Neural crest cell (in vitro differentiated cells): ENCODE results near the gene NOS1AP. TPM values are rescaled to one million over a fixed set of nuclear protein-coding genes. Genes with fewer than 3 reads are reported as not detected.

Experiments used
- DNase-seq: peaks from one replicate; pipeline ENCODE4 v3.0.0; 2021; ENCODE audit warnings: low read depth, mixed read lengths, low spot score
- H3K27ac Mint-ChIP-seq: one replicate; pipeline ENCODE4 v1.8.0; 2021; ENCODE audit warnings: mild to moderate bottlenecking, mixed read lengths; ENCODE audit not compliant: unreplicated experiment
- H3K27me3 Mint-ChIP-seq: 2 replicates; pipeline ENCODE4 v1.8.0; 2021; ENCODE audit warnings: low read depth, mild to moderate bottlenecking, mixed read lengths
- H3K36me3 Mint-ChIP-seq: 2 replicates; pipeline ENCODE4 v1.8.0; 2021; ENCODE audit warnings: low read depth, mild to moderate bottlenecking, mixed read lengths
- H3K4me1 Mint-ChIP-seq: 2 replicates; pipeline ENCODE4 v1.8.0; 2021; ENCODE audit warnings: mixed read lengths
- H3K4me3 Mint-ChIP-seq: one replicate; pipeline ENCODE4 v1.8.0; 2021; ENCODE audit warnings: mild to moderate bottlenecking, mixed read lengths
- H3K9me3 Mint-ChIP-seq: 2 replicates; pipeline ENCODE4 v1.8.0; 2021; ENCODE audit warnings: mixed read lengths
- CTCF ChIP-seq: fragments of 200-600 bp; sonication (generic); conservative IDR thresholded peaks from 2 replicates; pipeline ENCODE4 v1.5.0; 2021; ENCODE audit warnings: antibody characterized with exemption, mild to moderate bottlenecking
- total RNA-seq: library from RNA; stranded (reverse); gene quantifications from 2 replicates; pipeline ENCODE4 v1.2.1, GENCODE V29; 2021

The NOS1AP gene
- total RNA-seq, 1 donor from 2014 or later: 7.0 TPM

- no peak overlapping the region for H3K27ac Mint-ChIP-seq
- no peak for TF ChIP-seq CTCF
- H3K4me3 Mint-ChIP-seq: no peak overlapping the region
- H3K27me3 Mint-ChIP-seq: no peaks in the 10 kb centered on the region
- H3K9me3 Mint-ChIP-seq: peaks cover 3% of the 10 kb centered on the region
- peaks cover 32% of the 10 kb centered on the region for H3K4me1 Mint-ChIP-seq
- H3K36me3 Mint-ChIP-seq: peaks cover 3% of the 10 kb centered on the region
- no peak for DNase-seq
These were observed 18.9 kb downstream of the NOS1AP start for GRCh38 chr1:162088281-162088969.

GRCh38 chr1:162089748-162090147, 20.3 kb downstream of the NOS1AP start:
- DNase-seq: no peak
- no peak for TF ChIP-seq CTCF
- Mint-ChIP-seq H3K27me3 (no peaks in the 10 kb centered on the region), H3K9me3 (peaks cover 3% of the 10 kb centered on the region), H3K4me3 (no peak overlapping the region), H3K36me3 (peaks cover 3% of the 10 kb centered on the region), H3K4me1 (peaks cover 32% of the 10 kb centered on the region), H3K27ac (no peak overlapping the region)

GRCh38 chr1:162090378-162090777, 20.9 kb downstream of the NOS1AP start:
- TF ChIP-seq CTCF: no peak
- Mint-ChIP-seq H3K9me3 (peaks cover 3% of the 10 kb centered on the region), H3K4me1 (peaks cover 32% of the 10 kb centered on the region), H3K4me3 (no peak overlapping the region), H3K27ac (no peak overlapping the region), H3K27me3 (no peaks in the 10 kb centered on the region), H3K36me3 (peaks cover 3% of the 10 kb centered on the region)
- no peak for DNase-seq

GRCh38 chr1:162091681-162092524, 22.4 kb downstream of the NOS1AP start:
- Mint-ChIP-seq H3K9me3 (peaks cover 3% of the 10 kb centered on the region), H3K27me3 (no peaks in the 10 kb centered on the region), H3K27ac (peak overlapping the region; percentile 30), H3K4me3 (no peak overlapping the region), H3K36me3 (peaks cover 3% of the 10 kb centered on the region), H3K4me1 (peaks cover 32% of the 10 kb centered on the region)
- DNase-seq: no peak
- TF ChIP-seq CTCF: no peak

- TF ChIP-seq CTCF: no peak
- H3K9me3 Mint-ChIP-seq: peaks cover 3% of the 10 kb centered on the region
- peaks cover 3% of the 10 kb centered on the region for H3K36me3 Mint-ChIP-seq
- DNase-seq: no peak
- H3K27me3 Mint-ChIP-seq: no peaks in the 10 kb centered on the region
- peaks cover 26% of the 10 kb centered on the region for H3K4me1 Mint-ChIP-seq
- H3K27ac Mint-ChIP-seq: no peak overlapping the region
- H3K4me3 Mint-ChIP-seq: no peak overlapping the region
These were observed 23.6 kb downstream of the NOS1AP start for GRCh38 chr1:162093095-162093494.
